GM10248 (cell line): ENCODE data around the gene DSP.

Experiments
- CTCF ChIA-PET: fragments of 300-600 bp; sonication (Branson Sonifier 250); formaldehyde crosslinking; extraction: SDS; loops from one replicate; lab custom pipeline; 2021; ENCODE audit warnings: antibody characterized with exemption; lab: Yijun Ruan, JAX
- POLR2A ChIA-PET: fragments of 350-650 bp; sonication (Branson Sonifier 250); formaldehyde crosslinking; extraction: SDS; loops from one replicate; lab custom pipeline; 2020; ENCODE audit warnings: antibody characterized with exemption; lab: Yijun Ruan, JAX
- DNase-seq: peaks from one replicate; pipeline ENCODE4 v3.0.0; 2012; ENCODE audit errors: extremely low spot score
- TF ChIP-seq, protein P1 (sequence below): IDR thresholded peaks from 2 replicates; pipeline ENCODE4 v1.5.1; 2012; ENCODE audit warnings: mild to moderate bottlenecking, low read depth; ENCODE audit errors: extremely low read depth, missing control alignments, control extremely low read depth

Gene DSP

DNA sequence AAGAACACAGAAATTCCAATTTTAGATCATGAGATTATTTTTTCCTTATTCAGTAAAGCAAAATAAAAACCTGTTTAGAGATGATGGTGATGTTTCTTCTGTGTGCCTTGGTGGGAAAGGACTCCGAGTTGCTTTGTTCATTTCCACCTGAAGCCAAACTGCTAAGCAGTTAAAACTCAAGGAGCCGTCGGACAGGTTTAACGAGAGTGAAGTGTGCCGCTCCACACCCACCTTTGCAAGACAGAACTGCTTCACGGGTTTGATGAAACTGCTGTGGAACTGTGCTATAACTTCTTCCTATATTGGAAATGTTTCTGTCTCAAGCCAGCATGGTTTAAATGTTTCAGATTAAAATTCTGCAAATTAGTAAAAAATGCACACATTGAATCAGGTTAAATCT, 9.2 kb upstream of the DSP start:
- POLR2A ChIA-PET: no interaction called here
- DNase-seq: no peak
- CTCF ChIA-PET: no interaction called here
- TF ChIP-seq, protein P1, sequence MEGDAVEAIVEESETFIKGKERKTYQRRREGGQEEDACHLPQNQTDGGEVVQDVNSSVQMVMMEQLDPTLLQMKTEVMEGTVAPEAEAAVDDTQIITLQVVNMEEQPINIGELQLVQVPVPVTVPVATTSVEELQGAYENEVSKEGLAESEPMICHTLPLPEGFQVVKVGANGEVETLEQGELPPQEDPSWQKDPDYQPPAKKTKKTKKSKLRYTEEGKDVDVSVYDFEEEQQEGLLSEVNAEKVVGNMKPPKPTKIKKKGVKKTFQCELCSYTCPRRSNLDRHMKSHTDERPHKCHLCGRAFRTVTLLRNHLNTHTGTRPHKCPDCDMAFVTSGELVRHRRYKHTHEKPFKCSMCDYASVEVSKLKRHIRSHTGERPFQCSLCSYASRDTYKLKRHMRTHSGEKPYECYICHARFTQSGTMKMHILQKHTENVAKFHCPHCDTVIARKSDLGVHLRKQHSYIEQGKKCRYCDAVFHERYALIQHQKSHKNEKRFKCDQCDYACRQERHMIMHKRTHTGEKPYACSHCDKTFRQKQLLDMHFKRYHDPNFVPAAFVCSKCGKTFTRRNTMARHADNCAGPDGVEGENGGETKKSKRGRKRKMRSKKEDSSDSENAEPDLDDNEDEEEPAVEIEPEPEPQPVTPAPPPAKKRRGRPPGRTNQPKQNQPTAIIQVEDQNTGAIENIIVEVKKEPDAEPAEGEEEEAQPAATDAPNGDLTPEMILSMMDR: no peak

DNA sequence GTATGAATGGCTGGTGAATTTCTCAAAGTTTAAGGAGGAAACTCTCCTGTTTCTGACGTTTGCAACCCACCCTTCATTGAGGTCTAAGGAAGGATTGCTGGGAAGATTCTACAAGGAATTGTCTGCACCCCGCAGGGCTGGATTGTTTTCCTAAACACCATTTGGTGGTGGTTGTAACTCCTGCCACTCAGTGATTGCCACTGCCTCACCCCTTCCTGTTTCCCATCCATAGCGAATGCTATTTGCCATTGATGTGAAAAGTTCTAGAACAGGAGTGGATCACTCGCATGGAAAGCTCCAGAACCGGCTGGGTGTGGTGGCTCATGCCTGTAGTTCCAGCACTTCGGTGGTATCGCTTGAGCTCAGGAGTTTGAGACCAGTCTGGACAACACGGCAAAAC, 8.7 kb upstream of the DSP start:
- no peak for DNase-seq

DNA sequence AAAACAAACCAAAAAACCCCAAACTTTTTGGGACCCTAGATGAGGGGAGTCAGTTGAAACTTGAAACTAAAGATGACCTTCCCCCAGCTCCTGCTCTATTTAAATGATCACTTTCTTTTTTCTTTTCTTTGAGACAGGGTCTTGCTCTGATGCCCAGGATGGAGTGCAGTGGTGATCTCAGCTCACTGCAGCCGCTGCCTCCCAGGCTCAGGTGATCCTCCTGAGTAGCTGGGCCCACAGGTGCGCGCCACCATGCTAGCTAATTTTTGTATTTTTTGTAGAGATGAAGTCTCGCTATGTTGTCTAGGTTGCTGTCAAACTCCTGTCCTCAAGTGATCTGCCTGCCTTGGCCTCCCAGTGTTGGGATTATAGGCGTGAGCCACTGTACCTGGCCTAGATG, 7.3 kb upstream of the DSP start:
- POLR2A ChIA-PET: interaction anchor here (0.5 kb wide), 1 partner anchor 26 kb away, joined by 3 read pairs; no protein-coding TSS in a partner anchor
- TF ChIP-seq, protein P1: no peak
- CTCF ChIA-PET: no interaction called here
- no peak for DNase-seq

More for the DNA sequence above, 8.7 kb upstream of the DSP start:
- POLR2A ChIA-PET: interaction anchor here (0.6 kb wide), 1 partner anchor 27 kb away, joined by 5 read pairs; no protein-coding TSS in a partner anchor
- CTCF ChIA-PET: no interaction called here
- TF ChIP-seq, protein P1: no peak

DNA sequence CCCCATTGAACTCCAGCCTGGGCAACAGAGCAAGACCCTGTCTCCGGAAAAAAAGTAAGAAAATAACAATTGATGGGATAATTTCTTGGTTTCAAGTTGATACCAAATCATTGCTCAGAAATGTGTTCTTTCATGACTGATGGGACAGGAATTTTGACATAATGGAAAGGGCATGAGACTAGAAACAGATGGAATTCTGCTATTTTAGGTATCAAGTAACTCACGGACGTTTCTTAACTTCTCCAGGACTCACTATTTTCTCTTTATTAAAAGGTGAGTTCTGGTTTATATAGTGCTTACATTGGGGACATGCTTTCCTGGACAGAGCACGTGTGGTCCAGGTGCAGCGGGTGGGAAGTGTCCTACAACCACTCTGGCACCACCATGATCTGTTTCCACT, 6.0 kb upstream of the DSP start:
- ChIA-PET POLR2A (no interaction called here), CTCF (interaction anchor here (2.5 kb wide), 1 partner anchor 11 kb away, joined by 10 read pairs; no protein-coding TSS in a partner anchor)
- TF ChIP-seq, protein P1: no peak
- no peak for DNase-seq

DNA sequence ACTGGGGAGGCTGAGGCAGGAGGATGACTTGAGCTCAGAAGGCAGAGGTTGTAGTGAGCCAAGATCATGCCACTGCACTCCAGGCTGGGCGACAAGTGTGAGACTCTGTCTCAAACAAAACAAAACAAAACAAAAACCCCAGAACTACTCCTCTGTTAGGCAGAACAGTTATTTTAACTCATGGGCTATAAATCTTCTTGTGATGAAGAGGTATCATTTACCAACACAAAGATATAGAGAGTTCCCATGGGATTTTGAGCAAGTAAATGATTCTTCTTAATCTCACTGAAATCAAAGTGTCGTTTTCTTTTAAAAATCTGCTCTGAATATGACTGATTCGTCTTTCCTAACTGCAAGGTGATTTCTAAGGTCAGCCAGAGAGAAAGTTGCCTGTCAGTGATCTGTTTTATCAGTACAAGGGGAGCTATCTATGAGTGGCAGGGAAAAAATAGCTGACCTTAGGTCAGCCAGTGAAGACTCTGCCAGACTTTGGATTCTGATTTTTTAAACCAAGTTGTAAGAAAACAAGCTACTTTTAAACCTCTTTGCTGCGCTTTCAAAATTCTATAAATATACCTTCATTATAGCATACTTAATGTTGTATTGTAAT, 3.8 kb upstream of the DSP start:
- CTCF ChIA-PET: interaction anchor here (1.0 to 2.5 kb wide), 3 partner anchors 9 to 76 kb away, joined by 3 to 10 read pairs (median 5); no protein-coding TSS in a partner anchor
- TF ChIP-seq, protein P1: no peak
- POLR2A ChIA-PET: no interaction called here
- no peak for DNase-seq

DNA sequence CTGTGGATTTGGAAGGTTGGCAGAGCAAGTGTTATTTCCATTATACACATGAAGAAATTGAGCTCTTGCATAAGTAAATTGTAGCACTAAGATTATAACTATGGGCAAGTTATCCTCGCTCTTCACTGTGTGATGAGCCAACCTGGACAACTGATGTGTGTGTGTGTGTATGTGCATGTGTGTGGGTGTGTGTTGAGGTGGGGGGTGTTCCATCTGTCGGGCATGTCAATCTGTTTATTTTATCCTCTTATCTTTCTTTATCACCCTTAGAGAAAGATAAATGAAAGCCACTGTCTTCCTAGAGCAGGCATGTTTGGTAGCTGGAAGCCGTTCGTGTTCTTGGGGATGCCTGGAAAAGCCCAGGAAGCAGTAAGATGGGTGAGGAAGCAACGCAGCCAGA, 3.0 kb upstream of the DSP start:
- ChIA-PET CTCF (no interaction called here), POLR2A (no interaction called here)
- no peak for DNase-seq
- TF ChIP-seq, protein P1: no peak
